HG02970 (cell line): ENCODE results near the gene NRXN3.

ENCODE experiments used
- ATAC-seq: cut with Tn5 transposase; IDR thresholded peaks from one replicate; pipeline ENCODE4 v1.9.1; 2021; ENCODE audit warnings: mild to moderate bottlenecking, moderate library complexity, moderate number of reproducible peaks; ENCODE audit not compliant: unreplicated experiment, low FRiP score

Gene NRXN3

DNA sequence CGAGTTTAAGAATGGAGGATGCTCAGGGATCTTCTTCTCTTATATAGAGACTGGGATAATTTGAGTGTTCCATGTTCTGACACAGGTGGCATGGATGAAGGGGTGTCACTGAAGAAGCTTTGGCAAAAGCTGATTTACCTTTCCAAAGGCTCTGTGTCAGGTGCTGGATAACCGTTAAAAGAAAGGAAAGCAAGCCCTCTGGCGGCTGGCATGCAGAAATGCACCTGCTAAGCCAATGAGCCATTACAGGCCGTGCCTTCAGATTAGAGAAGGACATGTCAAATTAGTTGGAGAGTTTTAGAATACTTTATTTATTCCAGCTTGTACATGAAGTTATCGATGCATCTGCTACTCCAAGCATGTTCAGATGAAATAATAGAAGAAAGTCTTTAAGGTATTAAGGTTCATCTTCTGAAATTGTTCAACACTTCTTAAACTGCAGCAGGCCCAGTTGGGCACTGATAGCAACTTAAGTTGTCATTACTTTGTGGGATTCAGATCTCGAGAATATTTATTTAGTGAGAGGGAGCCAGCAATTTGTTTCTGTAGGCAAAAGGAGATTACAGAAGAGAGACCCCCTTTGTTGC, 678.2 kb downstream of the NRXN3 start:
- peak; percentile 70 for ATAC-seq

- ATAC-seq = no peak
Measured at GRCh38 chr14:78849952-78850351, 679.8 kb downstream of the NRXN3 start.

DNA sequence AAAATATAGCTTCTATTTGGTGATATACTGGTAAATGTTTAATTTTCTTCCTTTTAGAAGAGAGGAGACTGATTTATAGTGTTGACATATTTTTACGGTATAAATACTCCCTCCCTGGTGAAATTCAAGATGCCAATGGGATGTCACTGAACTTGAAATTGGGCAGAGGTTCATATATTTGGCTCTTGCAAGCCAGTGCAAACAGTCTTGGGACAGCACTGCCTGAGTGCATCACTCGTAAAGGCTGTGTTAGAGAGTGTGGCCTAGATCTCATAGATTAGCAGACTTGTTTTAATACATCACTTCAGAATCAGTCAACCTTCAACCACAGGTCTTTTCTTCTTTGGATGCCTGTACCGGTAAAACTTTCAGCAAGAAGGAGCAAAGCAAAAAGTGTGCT, 681.0 kb downstream of the NRXN3 start:
- no peak for ATAC-seq

DNA sequence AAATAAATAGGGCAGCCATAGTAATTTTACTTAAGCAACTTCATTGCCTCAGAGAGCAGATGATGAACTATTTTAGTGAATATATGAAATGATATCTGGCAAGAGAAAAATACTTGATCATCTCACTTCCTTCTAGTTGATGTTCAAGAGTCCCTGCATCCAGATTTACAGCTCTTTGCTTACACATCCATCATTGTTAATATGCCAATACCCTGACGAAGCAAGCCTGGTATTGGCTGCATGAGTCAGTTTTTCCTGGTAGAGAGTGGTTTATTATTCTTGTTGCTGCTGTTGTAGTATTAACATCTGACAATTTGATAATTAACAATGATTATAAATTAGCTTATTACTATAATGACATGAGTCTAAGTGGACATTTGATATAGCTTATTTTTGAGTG, 681.9 kb downstream of the NRXN3 start:
- no peak for ATAC-seq

GRCh38 chr14:78857974-78858373, 687.8 kb downstream of the NRXN3 start:
- no peak for ATAC-seq

DNA sequence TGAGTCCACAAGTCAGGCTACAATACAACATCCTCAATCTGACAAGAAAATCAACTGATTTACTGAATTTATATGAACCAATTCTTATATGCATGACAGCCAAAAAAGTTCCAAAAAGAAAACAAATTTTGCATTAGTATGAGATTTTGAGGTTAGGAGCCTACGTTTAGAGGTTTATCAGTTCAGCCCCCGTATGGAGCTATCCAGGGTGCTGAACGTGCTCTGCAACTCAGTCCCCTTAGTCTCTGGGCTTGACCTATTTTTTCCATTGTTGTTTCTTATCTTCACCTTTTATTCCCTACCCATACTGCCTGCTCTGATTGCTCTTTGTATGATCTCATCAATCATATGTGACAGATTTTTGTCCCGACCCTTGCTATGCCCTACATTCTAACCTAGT, 693.0 kb downstream of the NRXN3 start:
- no peak for ATAC-seq

- ATAC-seq = no peak
Measured at GRCh38 chr14:78872837-78873236, 702.7 kb downstream of the NRXN3 start.

- no peak for ATAC-seq
Measured at GRCh38 chr14:78873581-78873980, 703.4 kb downstream of the NRXN3 start.

DNA sequence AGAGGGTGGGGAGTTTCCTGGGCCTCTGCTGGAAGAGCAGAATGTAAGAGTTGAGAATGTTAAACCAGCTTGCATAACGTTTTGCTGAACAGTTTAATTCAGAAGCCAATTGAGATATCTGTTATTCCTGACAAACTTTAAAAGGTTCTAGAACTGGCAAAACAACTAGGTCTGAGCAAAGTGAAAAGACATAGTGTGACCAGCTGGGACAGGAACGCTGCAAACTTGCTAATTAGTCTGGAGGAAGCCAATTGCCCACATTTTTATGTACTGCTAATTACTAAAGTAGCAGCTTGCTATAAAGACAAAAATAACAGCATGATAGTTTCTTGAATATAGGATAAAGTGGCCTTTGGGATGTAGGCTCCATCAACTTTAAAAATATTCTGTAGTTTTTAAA, 704.9 kb downstream of the NRXN3 start:
- ATAC-seq = no peak

DNA sequence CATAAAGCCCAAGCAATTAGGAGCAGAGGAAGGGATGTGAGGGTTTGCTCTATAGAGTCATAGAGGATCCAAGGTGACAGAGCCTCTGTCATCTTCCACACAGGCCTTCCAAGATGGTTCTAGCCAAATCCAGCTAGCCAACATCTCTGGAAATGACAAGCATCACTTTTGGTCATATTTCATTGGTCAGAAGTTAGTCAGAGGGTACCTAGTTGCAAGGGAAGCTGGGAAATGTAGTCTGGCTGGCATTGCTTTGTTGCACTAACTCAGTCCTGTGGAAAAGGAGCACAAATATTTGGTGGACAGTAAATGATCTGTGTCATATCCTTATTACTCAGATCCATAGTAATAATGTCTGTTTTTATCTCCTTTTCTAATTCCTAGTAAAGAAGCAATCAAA, 715.7 kb downstream of the NRXN3 start:
- no peak for ATAC-seq

- no peak for ATAC-seq
Measured at GRCh38 chr14:78897443-78897842, 727.3 kb downstream of the NRXN3 start.

DNA sequence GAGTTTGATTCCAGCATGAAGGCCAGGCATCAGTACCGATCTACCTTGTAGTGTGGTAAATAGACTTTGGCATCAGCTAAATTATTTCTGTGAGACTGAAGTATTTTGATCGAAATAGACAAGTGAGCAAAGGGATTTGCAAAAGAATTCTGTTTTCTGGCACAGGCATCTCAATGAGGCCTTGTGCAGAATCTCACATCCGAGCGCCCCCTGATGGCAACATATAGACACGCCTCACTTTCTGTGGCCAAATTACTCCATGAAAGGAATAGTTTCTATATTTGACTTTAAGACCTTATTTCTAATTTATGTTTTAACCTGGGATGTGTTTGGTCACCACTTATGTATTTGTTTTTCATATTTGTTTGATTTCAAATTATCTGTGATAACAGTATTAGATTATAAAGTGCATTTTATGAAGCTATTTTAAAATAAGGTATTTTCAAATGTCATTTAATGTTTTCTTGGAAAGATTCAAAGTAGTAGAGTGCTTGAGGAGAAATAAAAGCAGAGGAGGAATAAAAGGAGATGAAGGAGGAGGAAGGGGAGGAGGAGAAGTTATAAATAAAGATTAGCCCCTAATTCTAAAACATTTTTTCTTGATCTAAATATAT, 731.9 kb downstream of the NRXN3 start:
- ATAC-seq = no peak

DNA sequence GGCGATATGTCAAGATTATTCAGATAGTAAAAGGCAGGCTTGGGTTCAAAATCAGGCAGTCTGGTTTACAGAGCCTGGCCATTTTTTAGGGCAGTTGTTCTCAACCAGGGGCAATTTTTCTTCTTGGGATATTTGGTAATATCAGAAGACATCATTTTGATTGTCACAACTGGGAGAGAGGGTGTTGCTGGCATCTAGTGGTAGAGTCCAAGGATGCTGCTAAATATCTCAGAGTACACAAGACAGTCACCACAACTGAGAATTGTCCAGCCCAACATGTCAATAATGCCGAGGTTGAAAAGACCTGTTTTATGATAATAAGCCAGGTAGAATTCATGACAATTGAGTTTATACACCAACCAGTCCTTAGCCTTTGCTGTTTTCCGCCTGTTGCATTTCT, 733.9 kb downstream of the NRXN3 start:
- ATAC-seq = no peak

DNA sequence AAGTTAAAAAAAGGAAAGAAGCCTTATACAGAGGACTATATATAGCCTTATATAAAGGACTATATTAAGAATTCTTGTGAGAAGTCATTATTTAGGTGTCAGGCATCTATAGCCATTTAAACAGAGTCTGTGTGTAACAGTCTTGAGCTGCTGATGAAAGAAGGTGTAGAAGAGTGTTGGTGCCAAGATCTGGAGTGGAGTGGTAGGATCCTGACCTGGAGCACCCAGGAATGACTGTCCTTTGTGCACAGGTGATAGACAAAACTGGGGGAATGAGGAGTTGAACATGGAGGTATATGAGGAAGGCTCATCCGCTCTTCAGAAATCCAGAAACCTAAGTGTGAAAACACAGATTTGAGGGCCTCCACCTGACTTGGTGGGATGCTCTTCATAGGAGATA, 747.3 kb downstream of the NRXN3 start:
- ATAC-seq = no peak

GRCh38 chr14:78921856-78922255, 751.7 kb downstream of the NRXN3 start:
- ATAC-seq = no peak

DNA sequence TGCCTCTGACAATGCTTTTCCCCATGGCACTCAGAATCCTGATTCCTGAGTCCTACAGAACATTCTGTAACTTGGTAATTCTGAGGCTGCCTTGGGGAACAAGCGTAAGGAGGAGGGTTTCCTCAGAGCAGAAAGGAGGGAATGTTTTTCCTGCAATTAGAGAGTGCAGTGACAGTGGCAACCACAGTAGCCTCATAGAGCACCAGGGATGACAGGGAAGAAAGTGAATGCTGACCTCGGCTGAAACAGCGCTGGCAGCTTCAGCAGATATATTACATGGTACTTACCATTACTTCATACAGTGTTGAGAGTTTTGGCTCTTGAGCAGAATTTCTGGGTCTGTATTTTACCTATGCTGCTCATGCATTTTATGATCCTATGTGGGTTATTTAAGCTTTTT, 757.1 kb downstream of the NRXN3 start:
- ATAC-seq = no peak

- no peak for ATAC-seq
Measured at GRCh38 chr14:78933166-78933565, 763.0 kb downstream of the NRXN3 start.

DNA sequence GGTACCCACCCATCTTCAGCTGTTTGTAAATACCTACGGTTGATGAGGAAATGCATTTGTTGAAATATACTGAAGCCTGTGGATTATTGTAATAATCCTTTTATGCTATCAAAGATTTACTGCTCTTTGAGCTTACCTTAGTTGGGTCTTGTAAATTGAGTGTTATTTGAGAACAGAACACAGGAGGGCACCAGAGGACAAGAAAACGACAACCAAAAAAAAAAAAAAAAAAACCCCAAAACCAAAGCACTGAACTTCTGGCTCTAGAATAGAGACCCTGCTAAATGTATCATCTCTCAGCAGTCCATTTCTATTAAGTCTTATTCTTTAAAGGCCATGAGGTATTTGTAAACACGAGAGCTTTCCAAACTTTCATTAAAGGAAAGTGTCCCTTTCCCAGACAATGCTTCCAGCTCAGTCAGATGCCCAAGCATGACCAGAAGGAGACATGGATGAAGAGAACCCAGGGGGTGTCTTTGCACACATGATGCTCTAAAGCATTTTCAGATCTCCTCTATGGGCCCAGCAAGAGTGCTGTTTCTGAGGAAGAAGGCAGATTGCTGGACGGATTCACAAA, 763.9 kb downstream of the NRXN3 start:
- ATAC-seq = no peak

- no peak for ATAC-seq
Measured at GRCh38 chr14:78946949-78947348, 776.8 kb downstream of the NRXN3 start.

GRCh38 chr14:78947681-78948080, 777.5 kb downstream of the NRXN3 start:
- no peak for ATAC-seq

DNA sequence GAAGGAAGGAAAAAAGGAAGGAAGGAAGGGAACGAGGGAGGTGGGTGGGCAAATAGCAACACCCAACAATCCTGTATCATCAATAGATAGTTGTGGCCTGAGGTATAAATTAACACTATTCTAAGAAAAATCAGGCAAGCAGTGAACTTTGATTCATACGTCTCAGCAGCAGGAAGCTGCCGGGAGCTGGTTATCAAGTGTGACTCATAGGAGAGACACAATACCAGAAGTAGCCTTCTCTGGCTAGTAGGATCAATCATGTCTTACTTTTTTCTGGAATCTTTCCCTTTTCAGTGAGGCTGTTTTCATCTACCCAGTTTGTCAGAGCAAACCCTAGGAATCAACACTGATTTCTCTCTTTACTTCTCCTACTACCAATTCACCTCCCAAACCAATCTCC, 780.5 kb downstream of the NRXN3 start:
- ATAC-seq = no peak

- no peak for ATAC-seq
Measured at GRCh38 chr14:78951602-78952001, 781.4 kb downstream of the NRXN3 start.
